B cell (primary cell): ENCODE results near the gene PSAPL1. TPM values are rescaled to one million over a fixed set of nuclear protein-coding genes. Genes with fewer than 3 reads are reported as not detected.

Experiments used
- ATAC-seq: fragments of 200-7000 bp; cut with Tn5 transposase; one replicate; pipeline ENCODE4 v1.10.0; 2021; ENCODE audit warnings: low read depth, mild to moderate bottlenecking, moderate number of reproducible peaks, moderate library complexity
- CTCF ChIA-PET: fragments of 350-600 bp; sonication (Branson Sonifier 250); formaldehyde crosslinking; loops from one replicate; lab custom pipeline; 2021; ENCODE audit warnings: antibody characterized with exemption, inconsistent platforms; lab: Charles Lee
- POLR2A ChIA-PET: fragments of 350-600 bp; sonication (Branson Sonifier 250); formaldehyde crosslinking; loops from one replicate; lab custom pipeline; 2021; ENCODE audit warnings: antibody characterized with exemption; lab: Charles Lee
- DNase-seq: peaks from one replicate; pipeline ENCODE4 v3.0.0; 2013
- H2AFZ ChIP-seq: 2 replicates; pipeline ENCODE4 v1.6.1; 2012; ENCODE audit warnings: mild to moderate bottlenecking, low read depth, low read length; ENCODE audit not compliant: insufficient read depth, poor library complexity, severe bottlenecking
- H3K27ac ChIP-seq, 2 donors: 1 replicate in 1 of 2; 2 replicates in 1 of 2; pipeline ENCODE4 v1.5.1; 2012 to 2013; ENCODE audit warnings: low read length in 2 of 2, mild to moderate bottlenecking in 2 of 2, moderate library complexity in 1 of 2
- H3K27me3 ChIP-seq, 4 experiments: fragments of 200-600 bp in 1 of 4; sonication (generic) in 1 of 4; replicated peaks in 1 of 4; 1 replicate in 2 of 4; 2 replicates in 2 of 4; pipeline versions ENCODE4 v1.6.1 to v1.7.0; 2013 to 2016; ENCODE audit warnings: low read length in 3 of 4, mild to moderate bottlenecking in 2 of 4, mixed read lengths in 1 of 4, moderate library complexity in 1 of 4; ENCODE audit not compliant: insufficient read depth in 4 of 4, control insufficient read depth in 3 of 4; ENCODE audit errors: control extremely low read depth in 1 of 4
- H3K36me3 ChIP-seq, 2 experiments: replicated peaks in 1 of 2; 1 replicate in 1 of 2; 2 replicates in 1 of 2; pipeline versions ENCODE4 v1.6.1 to v1.7.1; 2013; ENCODE audit warnings: low read length in 1 of 2; ENCODE audit not compliant: insufficient read depth in 2 of 2, control insufficient read depth in 1 of 2; ENCODE audit errors: control extremely low read depth in 1 of 2, extremely low read depth in 1 of 2
- H3K4me1 ChIP-seq, 2 donors: fragments of 200-600 bp in 1 of 2; sonication (generic) in 1 of 2; 1 replicate in 1 of 2; 2 replicates in 1 of 2; pipeline versions ENCODE4 v1.5.1 to v1.6.1; 2013 to 2017; ENCODE audit warnings: low read length in 2 of 2; ENCODE audit not compliant: control insufficient read depth in 2 of 2, insufficient read depth in 2 of 2
- H3K4me2 ChIP-seq: replicated peaks from 2 replicates; pipeline ENCODE3; 2012; ENCODE audit warnings: mild to moderate bottlenecking, low read depth, low read length; ENCODE audit not compliant: poor library complexity, severe bottlenecking
- H3K4me3 ChIP-seq, 5 experiments: fragments of 200-600 bp in 1 of 5; sonication (generic) in 1 of 5; 1 replicate in 3 of 5; 2 replicates in 2 of 5; pipeline versions ENCODE4 v1.5.1 to v1.7.0; 2011 to 2016; ENCODE audit warnings: low read length in 4 of 5, mild to moderate bottlenecking in 4 of 5, low read depth in 2 of 5, control low read depth in 1 of 5, moderate library complexity in 1 of 5; ENCODE audit not compliant: insufficient read depth in 1 of 5; ENCODE audit errors: control extremely low read depth in 1 of 5, extremely low read depth in 1 of 5
- H3K79me2 ChIP-seq: fragments of 200-600 bp; sonication (generic); one replicate; pipeline ENCODE4 v1.6.0; 2016; ENCODE audit warnings: low read length; ENCODE audit not compliant: control insufficient read depth, insufficient read depth
- H3K9ac ChIP-seq: fragments of 200-600 bp; sonication (generic); 2 replicates; pipeline ENCODE4 v1.6.1; 2017; ENCODE audit warnings: mild to moderate bottlenecking, low read length, moderate library complexity
- H3K9me3 ChIP-seq, 3 donors: one replicate each; pipeline versions ENCODE4 v1.6.1 to v1.7.1; 2013; ENCODE audit warnings: low read length in 2 of 3; ENCODE audit not compliant: control insufficient read depth in 2 of 3, insufficient read depth in 1 of 3; ENCODE audit errors: control extremely low read depth in 1 of 3
- H4K20me1 ChIP-seq: 2 replicates; pipeline ENCODE4 v1.6.0; 2012; ENCODE audit warnings: mild to moderate bottlenecking, low read length; ENCODE audit not compliant: insufficient read depth, control insufficient read depth, poor library complexity, severe bottlenecking
- H3K27ac Mint-ChIP-seq: one replicate; pipeline ENCODE4 v1.8.0; 2021; ENCODE audit warnings: mixed read lengths
- H3K27me3 Mint-ChIP-seq: one replicate; pipeline ENCODE4 v1.8.0; 2021; ENCODE audit warnings: mixed read lengths
- H3K4me1 Mint-ChIP-seq: one replicate; pipeline ENCODE4 v1.8.0; 2021; ENCODE audit warnings: mixed read lengths
- H3K4me3 Mint-ChIP-seq: one replicate; pipeline ENCODE4 v1.8.0; 2021; ENCODE audit warnings: mixed read lengths
- H3K9me3 Mint-ChIP-seq: one replicate; pipeline ENCODE4 v1.8.0; 2022; ENCODE audit warnings: mixed read lengths; ENCODE audit not compliant: insufficient read depth
- CTCF ChIP-seq: fragments of 200-600 bp; IDR thresholded peaks from one replicate; pipeline ENCODE4 v1.8.0; 2022; ENCODE audit warnings: antibody characterized with exemption, mild to moderate bottlenecking
- EZH2 ChIP-seq: IDR thresholded peaks from 2 replicates; pipeline ENCODE4 v1.6.1; 2012; ENCODE audit warnings: borderline replicate concordance, low read depth, mild to moderate bottlenecking, moderate library complexity, low read length; ENCODE audit not compliant: insufficient read depth, poor library complexity, severe bottlenecking
- WGBS: methylation state at CpG from one replicate; pipeline ENCODE4 v1.1.5; 2013; ENCODE audit warnings: missing lambda C conversion rate; ENCODE audit not compliant: insufficient coverage; 5-methylcytosine and 5-hydroxymethylcytosine counted together
- intact Hi-C: fragments of 100-400 bp; cut with micrococcal nuclease; formaldehyde crosslinking; loops from one replicate; pipeline ENCODE4 v1.10.0; 2022
- polyA plus RNA-seq: library from polyadenylated mRNA; depleted of rRNA; stranded (reverse); fragments of >200 nt; gene quantifications from 2 replicates; pipeline ENCODE4 v1.2.3, GENCODE V29; 2012
- total RNA-seq, 2 donors: library from RNA; stranded (reverse); fragments of 120-200 nt in 1 of 2; gene quantifications; 1 replicate in 1 of 2; 2 replicates in 1 of 2; pipeline versions ENCODE4 v1.2.3 to v1.2.4, GENCODE V29; 2013 to 2022

Gene PSAPL1
- total and polyA plus RNA-seq, 2 donors (not counting 1 experiment from before 2014, with no cell fraction given) = not detected

GRCh38 chr4:7384003-7384928 is 50.5 kb downstream of the PSAPL1 start:
- intact Hi-C loops = no loop called here
- Histone ChIP-seq H3K4me2 (no peak overlapping the region), H3K4me1 (no peaks in the 10 kb centered on the region), H3K9ac (no peak overlapping the region), H3K27ac (no peak overlapping the region), H3K9me3 (peaks cover 0 to 12% (median 0%) of the 10 kb centered on the region in 3 donors), H4K20me1 (no peaks in the 10 kb centered on the region), H2AFZ (no peak overlapping the region), H3K27me3 (peaks cover 0 to 3% (median 0%) of the 10 kb centered on the region in 4 experiments), H3K4me3 (no peak overlapping the region), H3K36me3 (no peaks in the 10 kb centered on the region), H3K79me2 (no peaks in the 10 kb centered on the region)
- TF ChIP-seq CTCF (no peak), EZH2 (no peak)
- ChIA-PET CTCF (no interaction called here), POLR2A (no interaction called here)
- Mint-ChIP-seq H3K4me3 (no peak overlapping the region), H3K27ac (no peak overlapping the region), H3K27me3 (peaks cover 4% of the 10 kb centered on the region), H3K9me3 (peaks cover 6% of the 10 kb centered on the region), H3K4me1 (no peaks in the 10 kb centered on the region)
- ATAC-seq (no peak), DNase-seq (no peak)
- WGBS = 87% methylated on average over 27 of the region's 28 CpGs

GRCh38 chr4:7383266-7383665 is 51.5 kb downstream of the PSAPL1 start:
- Mint-ChIP-seq H3K27ac (no peak overlapping the region), H3K4me3 (no peak overlapping the region), H3K4me1 (no peaks in the 10 kb centered on the region), H3K9me3 (peaks cover 6% of the 10 kb centered on the region), H3K27me3 (peaks cover 4% of the 10 kb centered on the region)
- DNase-seq (no peak), ATAC-seq (no peak)
- no peak overlapping the region for H2AFZ ChIP-seq
- ChIA-PET CTCF (no interaction called here), POLR2A (no interaction called here)
- H3K4me2 ChIP-seq = no peak overlapping the region
- H3K79me2 ChIP-seq = no peaks in the 10 kb centered on the region
- no peak overlapping the region for H3K27ac ChIP-seq
- intact Hi-C loops = no loop called here
- no peaks in the 10 kb centered on the region for H3K4me1 ChIP-seq
- peaks cover 0 to 20% (median 0%) of the 10 kb centered on the region in 3 donors for H3K9me3 ChIP-seq
- no peaks in the 10 kb centered on the region for H4K20me1 ChIP-seq
- WGBS = 90% methylated on average over 5 of the region's 8 CpGs
- TF ChIP-seq EZH2 (no peak), CTCF (no peak)
- H3K27me3 ChIP-seq = peaks cover 0 to 6% (median 0%) of the 10 kb centered on the region in 4 experiments
- no peak overlapping the region for H3K4me3 ChIP-seq
- H3K36me3 ChIP-seq = no peaks in the 10 kb centered on the region
- no peak overlapping the region for H3K9ac ChIP-seq
